GM19455 (cell line): ENCODE measurements around the gene TMEM132D.

Experiments
- ATAC-seq: cut with Tn5 transposase; IDR thresholded peaks from one replicate; pipeline ENCODE4 v1.9.1; 2021; ENCODE audit not compliant: unreplicated experiment

Gene TMEM132D

DNA sequence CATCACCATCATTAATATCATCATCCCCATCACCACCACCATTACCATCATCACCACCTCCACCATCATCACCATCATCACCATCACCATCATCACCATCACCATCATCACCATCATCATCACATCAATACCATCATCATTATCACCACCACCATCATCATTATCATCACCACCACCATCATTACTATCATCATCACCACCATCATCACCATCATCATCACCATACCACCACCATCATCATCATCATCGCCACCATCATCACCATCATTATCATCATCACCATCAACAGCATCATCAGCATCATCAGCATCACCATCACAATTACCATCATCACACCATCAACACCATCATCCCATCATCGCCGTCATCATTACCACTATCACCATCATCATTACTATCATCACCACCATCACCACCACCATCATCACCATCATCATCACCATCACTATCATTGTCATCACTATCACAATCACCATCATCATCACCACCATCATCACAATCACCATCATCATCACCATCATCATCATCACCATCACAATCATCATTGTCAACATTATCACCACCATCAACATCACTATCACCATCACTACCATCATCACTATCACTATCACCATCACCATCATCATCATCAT, 767.0 kb downstream of the TMEM132D start:
- ATAC-seq = no peak

DNA sequence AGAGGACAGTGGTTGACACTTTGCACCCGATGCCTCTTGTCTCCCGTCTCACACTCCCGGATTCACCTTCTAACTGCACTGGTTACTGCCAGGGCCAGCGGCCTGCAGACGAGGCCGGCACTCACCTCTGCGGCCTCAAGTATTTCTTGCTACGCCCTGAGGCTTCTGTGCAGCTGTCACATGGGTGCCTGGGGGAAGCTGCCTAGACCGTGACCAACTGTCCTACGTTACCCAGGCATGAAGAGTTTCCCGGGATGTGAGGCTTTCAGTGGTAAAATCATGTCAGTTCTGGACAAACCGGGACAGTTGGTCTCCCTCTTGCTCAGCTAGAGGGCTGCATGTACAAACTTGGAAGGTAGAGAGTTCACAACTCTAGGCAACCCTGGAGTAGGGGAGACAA, 776.1 kb downstream of the TMEM132D start:
- ATAC-seq = no peak

DNA sequence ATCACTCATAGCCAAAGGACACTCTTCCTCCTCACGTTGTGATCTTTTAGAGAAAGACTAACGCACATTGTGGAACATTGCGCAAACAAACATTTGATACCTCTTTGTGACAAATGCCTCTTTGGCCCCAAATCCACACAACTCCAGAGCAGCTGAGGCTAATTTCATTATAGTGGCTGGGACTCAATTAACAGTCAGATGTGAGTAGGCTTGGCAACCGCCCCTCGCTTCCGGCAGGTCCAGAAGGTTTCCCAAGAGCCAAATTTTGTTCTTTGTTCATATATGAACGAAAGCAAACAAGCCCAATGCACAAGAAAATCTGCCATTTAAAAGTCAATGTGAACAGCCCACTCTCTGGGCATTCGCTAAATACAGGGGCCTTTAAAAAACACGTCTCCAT, 776.6 kb downstream of the TMEM132D start:
- no peak for ATAC-seq

DNA sequence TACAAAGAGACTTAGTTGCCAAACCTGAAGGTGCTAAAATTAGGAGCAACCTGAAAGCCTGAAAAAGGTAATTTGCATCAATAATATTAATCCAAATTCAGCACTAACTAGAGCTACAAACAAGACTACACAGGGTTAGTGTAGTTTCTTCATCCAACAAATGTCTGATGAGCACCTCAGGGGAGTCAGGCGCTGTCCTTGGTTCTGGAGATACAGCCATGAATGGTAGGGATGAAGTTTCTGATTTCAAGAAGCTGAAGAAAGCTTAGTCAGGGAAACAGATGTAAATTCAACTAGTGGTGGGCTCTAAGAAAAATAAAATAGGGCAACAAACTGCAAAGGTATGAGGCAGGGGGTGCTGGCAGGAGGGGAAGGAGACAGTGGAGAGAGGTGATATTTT, 784.3 kb downstream of the TMEM132D start:
- no peak for ATAC-seq

DNA sequence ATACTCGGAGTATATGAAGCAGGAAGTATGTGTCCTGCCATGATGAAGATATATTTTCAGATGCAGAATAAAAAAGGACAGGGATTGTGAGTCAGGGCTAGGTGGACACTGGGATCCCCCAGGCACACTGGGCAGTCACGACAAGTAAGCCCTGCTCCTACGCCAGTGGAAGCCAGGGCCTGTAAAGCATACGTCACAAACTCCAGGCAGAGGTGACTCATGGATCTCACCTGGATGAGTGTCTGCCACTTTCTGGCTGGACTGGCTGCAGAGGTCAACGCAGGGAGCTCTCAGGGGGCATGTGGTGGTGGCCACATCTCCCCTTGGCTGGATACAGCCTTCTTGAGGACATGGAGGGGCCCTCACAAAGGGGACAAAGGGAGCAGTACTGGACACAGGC, 788.3 kb downstream of the TMEM132D start:
- no peak for ATAC-seq

DNA sequence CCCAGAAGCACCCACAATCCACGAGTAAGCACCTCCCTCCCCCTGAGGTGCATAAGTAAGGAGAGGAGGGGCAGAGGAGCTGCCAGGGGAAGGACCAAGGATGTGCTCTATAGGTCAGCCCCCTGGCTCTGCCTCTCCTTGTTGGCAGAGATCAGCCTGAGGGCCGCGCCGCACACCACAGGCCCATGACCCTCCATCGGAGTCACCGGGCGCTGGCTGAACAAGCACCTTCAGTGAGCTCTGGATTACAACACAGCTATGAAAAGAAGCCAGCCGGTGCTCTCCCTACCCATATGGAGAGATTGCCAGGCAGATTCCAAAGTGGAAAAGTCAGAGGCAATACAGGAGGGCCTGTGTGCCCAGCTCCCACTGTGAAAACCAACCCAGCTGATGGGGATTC, 793.2 kb downstream of the TMEM132D start:
- no peak for ATAC-seq

DNA sequence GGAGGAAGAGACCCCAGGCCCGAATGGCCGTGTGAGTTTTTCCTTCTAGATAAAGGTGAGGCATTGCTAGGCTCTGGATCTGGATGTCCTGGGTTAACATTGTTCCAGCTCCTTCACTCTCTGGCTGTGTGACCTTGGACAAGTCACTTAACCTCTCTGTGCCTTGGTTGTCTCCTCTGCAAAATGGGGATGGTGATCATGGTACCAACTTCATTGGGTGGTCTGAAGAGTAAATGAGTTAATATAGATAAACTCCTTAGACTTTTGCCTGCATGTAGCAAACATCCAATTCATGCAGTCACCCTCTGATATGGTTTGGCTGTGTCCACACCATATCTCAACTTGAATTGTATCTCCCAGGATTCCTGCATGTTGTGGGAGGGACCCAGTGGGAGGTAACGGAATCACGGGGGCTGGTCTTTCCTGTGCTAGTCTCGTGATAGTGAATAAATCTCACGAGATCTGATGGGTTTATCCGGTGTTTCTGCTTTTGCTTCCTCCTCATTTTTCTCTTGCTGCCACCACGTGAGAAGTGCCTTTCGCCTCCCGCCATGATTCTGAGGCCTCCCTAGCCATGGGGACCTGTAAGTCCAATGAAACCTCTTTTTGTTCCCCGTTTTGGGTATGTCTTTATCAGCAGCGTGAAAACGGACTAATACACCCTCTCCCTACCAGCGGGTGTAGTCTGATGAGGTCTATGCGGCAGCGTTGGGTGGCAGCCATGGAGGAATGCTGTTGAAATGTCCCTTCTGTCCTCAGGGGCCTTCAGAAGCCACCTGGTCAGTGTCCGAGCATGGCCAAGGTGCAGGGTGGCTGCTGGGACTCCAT, 794.4 kb downstream of the TMEM132D start:
- ATAC-seq = no peak

DNA sequence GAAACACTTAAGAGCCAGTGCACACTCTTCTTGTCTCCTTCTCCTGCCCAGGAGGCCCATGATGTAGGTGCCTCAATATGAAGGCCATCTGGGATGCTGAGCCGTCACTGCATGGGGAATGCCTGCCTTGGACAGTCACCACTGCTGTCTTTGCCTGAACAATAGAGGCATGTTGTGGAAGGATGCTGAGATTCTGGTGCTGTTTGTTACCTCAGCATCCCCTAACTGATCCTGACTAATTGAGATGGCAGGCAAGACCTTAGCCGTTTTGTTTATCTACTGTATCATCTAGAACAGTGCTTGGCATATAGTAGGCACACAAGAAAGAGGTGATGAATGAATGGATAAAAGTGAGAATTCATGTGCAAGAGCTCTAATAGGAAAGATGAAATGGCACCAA, 797.1 kb downstream of the TMEM132D start:
- ATAC-seq = no peak

DNA sequence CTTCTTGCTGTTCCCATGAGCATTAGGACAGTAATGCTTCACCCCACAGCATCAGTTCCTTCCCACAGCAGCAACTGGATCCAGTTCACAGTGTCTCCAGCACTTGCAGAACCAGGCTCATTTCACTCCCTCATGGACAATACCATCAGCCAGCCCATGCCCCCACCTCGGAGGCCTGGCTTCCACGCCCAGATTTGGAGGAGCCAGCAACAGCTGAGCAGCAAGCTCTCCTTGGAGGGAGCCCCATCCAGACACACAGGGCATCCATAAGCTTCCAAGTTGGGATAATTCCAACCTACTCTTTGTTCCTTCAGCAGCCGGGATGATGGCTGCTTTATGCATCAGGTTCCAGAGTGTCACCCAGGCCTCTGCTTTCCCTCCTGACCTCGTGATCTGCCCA, 800.6 kb downstream of the TMEM132D start:
- ATAC-seq = no peak

DNA sequence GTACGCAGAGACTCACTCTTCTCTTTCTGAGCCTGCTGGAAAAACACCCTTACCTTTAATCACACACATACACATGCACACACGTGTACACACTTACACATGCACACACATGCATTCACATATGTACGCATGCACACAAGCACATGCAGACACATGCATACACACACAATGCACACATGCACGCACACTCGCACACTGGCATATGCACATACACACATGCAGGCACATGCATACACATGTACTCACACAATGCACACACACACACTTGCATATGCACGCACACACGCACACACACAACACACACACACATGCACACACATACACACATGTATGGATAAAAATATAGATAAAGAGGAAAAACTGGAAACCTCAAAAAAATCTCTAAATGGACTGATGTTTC, 801.6 kb downstream of the TMEM132D start:
- ATAC-seq = no peak

DNA sequence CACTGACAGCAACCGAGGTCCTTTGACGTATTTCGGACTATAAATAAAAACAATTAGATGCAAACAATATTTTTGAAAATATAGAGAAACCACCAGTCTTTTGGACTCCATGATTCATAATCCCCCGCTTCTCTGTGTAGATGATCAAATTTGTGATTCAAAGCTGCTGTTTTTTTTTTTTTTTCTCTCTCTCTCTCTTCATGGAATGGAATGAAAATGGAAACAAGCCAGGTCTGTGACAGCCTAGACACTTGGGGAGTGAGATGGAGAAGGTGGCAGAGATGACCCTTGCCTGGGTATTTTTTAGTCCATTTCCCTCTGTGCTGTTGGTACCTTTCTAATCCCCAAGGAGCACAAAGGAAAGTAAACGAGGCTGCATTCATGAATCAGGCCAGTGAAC, 802.0 kb downstream of the TMEM132D start:
- no peak for ATAC-seq

DNA sequence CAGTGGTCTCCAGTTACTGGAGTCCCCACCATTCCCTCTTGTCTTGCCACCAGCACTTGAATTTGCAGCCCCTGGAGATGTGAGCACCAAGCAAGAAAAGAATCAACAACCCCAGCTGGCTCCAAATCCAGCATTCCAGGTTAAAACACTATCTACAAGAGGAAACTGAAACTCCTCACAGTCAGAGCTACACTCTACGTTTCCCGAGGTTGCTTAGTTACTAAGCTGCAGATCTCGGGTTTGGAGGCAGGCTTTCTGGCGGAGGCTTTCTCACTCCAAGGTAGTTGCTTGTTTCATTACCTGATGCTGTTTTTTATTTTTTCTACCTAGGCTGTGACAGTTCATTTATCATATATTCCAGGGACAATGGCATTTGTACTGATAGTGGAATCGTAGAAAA, 802.4 kb downstream of the TMEM132D start:
- no peak for ATAC-seq

DNA sequence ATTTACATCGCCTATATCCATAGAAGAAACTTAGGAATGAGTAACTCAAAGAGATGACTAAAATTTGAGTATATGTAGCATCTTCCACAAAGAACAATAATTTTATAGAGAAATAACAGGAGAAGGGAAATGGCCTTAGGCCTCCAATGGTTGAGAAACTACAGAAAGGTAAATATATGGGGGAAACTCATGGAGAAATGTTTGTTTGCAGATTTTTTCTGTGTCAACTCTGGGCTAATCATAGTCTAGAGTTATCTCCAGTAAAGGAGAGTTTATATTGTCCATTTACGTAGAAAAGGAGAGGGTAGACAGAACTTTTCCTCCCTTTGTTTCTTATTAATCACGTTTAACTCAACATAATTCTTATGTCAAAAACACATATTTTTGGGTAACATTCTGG, 806.4 kb downstream of the TMEM132D start:
- ATAC-seq = no peak

DNA sequence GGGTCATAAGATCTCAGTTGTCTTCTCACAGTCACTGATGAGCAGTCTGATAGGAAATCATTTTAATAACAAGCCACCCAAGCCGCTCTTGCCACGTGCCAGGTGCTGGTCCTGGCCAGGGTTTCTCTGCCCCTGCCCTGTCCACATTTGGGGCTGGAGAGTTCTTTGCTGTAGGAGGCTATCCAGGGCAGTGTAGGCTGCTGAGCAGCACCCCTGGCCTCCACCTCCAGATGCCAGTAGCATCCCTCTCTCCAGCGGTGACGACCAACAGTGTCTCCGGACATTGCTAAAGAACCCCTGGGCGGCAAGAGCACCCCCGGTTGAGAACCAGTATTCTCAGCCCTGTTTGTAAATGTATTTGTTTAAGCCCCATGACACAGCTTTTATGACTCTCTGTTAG, 806.9 kb downstream of the TMEM132D start:
- ATAC-seq = no peak

DNA sequence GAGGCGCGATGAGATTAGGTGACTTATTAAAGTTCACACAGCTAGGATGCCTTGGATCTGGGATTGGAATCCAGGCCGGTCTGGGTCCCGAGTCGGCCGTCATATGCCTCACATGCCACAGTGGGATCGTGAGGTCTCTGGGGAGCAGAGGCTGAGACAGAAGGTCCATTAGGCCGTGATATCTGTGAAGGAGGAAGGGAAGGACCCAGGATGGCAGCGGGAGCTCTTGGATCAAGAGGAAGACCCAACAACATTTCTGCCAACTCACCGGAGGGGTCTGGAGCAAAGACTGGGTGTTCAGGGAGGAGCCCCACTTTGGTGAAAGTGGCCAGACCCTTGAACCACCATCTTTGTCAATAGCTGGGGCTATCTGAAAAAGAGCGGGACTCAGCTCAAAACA, 807.6 kb downstream of the TMEM132D start:
- no peak for ATAC-seq

DNA sequence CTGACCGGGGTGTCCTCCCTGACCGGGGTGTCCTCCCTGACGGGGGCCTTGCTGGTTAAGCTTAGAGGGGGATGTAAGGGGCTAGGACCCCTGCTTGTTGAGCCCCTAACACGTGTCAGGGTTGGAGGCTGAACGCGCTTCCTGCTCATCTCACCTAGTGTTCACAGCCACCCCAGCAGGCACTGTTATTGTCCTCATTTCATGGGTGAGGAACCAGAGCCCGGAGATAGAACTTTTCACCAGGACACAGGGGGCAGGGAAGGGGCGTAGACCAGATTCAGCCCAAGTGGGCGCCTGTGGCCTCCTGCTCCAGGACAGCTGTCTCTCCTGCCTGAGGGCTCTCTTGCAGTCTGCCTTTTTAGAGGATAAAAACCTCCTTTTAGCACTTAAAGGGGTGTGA, 814.2 kb downstream of the TMEM132D start:
- ATAC-seq = no peak

DNA sequence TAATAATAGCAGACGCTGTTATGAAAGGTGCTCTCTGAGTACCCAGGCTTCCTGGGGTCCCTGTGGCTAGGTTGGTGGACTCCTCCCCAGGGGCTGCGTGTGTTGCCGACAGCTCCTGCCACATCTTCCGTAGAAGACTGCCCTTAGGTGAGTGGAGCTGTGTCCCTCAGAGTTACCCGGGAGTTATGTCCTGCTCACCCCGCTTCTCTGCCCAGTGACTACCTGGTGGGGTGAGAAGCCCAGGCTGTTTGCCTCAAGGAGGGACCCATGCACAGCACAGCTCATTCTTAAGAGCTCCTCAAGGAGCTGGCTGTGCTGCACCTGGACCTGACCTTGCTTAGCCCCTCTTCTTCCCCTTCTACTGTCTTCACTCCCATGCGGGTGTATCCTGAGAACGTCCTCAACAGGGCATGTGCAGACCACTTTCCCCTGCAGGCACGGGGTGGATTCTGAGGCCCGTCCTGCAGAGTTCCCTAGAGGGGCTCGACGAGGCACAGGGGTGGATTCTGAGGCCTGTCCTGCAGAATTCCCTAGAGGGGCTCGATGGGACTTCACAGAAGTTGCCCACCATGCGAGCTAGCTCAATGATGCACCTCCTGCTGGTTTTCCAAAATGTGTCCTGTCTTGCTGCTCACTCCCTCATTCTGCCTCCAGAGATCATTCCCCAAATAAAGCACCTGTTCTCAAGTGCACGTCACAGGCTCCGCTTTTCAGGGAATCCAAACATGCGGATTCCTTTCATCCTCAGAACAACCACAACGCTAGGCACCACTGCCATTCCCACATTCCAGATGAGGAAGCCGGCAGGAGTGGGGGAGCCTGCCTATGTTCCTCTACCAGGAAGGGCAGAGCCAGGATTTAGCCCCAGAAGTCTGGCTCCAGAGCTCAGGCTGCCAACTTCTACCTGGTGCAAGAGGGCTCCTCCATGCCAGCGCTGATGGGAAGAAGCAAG, 818.7 kb downstream of the TMEM132D start:
- ATAC-seq = no peak

DNA sequence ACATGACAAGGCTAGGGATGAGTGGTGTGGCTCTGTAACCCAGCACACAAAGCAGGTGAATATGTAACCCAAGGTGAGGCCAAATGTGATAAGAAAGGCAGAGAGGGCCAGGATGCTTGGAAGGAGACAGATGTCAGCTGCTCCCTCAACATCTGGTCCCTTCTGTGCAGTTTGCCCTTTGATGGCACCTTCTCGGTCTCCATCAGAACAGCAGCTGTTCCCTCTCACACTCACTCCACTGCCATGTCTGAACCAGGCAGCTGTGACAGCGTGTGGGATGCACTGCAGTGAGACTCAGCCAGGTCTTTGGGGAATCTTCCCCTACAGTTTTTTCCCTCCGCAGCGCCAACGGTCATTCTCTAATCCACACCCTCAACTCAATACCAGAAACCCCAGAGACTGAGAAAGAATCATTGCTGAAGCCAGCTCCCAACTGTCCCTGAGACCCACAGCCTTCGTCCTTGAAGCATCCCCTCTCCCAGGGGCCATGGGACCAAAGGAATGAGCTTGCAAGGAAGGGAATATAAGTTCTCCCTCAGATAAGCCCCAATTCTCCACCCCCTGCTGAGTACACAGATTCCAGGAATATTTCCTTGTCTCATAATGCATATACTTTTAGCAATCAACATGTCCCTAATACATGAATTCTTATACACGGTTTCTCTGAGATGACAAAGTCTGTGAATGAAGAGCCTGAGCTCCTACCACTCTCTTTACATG, 820.5 kb downstream of the TMEM132D start:
- no peak for ATAC-seq

DNA sequence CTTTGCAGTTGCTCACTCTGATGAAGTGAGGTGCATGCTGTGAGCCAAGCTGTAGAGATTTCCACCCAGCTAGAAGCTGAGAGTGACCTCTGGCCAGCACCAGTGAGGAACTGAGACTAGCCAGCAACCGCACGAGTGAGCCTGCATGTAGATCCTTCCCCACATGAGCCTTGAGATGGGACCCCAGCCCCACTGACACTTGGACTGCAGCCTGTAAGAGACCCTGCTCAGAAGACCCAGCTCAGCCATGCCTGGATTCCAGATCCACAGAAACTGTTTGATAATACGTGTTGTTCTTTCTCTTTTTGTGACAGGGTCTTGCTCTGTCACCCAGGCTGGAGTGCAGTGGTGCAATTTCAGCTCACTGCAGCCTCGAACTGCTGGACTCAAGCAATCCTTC, 821.4 kb downstream of the TMEM132D start:
- no peak for ATAC-seq

DNA sequence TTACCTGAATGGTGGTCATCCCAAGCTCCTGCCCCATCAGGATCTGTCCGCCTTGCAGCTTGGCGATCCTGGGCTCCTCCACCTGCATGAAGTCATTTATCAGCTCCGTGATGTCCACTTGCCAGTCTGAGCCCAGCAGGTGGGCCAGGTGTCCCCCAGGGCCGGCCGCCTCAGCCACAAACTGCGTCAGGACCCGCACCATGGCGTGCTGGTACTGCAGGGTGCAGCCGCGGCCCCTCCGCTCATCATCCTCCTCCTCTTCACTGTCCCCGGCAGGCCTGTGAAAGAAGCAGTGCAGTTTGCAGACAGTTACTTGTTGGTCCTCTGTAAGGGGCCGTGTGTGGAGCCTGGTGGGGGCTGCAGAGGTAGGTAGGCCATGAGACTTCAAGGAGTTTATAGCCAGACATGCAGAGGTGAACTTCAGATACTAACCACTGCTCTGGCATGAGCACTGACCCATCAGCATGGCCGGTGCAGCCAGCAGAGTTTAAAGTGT, 822.0 kb downstream of the TMEM132D start:
- ATAC-seq = no peak

DNA sequence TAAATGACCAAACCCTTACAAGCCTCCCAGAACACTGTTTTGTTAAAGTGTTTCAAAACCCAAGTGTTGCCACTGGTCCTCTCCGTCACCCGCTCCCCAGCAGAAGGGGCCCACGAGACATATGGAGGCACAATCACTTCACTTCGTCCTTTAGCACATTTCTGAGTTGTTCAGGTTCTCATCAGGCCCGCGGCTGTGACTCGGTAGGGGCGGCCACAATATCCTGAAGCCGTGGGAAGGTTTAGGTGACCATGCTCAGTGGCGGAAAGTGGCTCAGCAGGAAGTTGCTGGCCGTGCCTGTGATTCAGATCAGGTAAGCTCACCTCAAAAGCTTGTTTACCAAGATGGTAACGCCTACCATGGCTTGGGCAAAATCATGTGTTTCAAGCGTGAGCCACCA, 823.0 kb downstream of the TMEM132D start:
- no peak for ATAC-seq
